A549 (cell line): Measurements from ENCODE around the gene MS4A4E. TPM values are rescaled to one million over a fixed set of nuclear protein-coding genes. Genes with fewer than 3 reads are reported as not detected.

Experiments
- ATAC-seq, 2 experiments: fragments of 200-7000 bp in 1 of 2; fragments of >200 bp in 1 of 2; cut with Nextera tagmentation in 1 of 2; cut with Tn5 transposase in 1 of 2; 3 replicates each; pipeline versions ENCODE4 v1.8.0 to v1.9.1; 2018 to 2020; ENCODE audit warnings: mild to moderate bottlenecking in 1 of 2, moderate library complexity in 1 of 2
- CTCF ChIA-PET: fragments of 300-600 bp; sonication (Branson Sonifier 250); formaldehyde crosslinking; extraction: SDS; loops from one replicate; lab custom pipeline; 2021; ENCODE audit warnings: antibody characterized with exemption, inconsistent platforms; lab: Yijun Ruan, JAX
- POLR2A ChIA-PET: fragments of 350-600 bp; formaldehyde crosslinking; extraction: SDS; loops from one replicate; lab custom pipeline; 2021; ENCODE audit warnings: antibody characterized with exemption, inconsistent platforms; lab: Yijun Ruan, JAX
- DNase-seq, 2 experiments: peaks; one replicate each; pipeline versions ENCODE4 v3.0.0 to v3.0.0-alpha.2; 2011 to 2016; ENCODE audit warnings: low read depth in 1 of 2, low spot score in 1 of 2
- FAIRE-seq: peaks from 2 replicates; lab custom pipeline; 2011; peaks lifted over from hg19 to GRCh38; lab: Jason Lieb, UNC
- H3K27ac ChIP-seq, 2 experiments: fragments of >200 bp; sonication (Bioruptor Twin); formaldehyde crosslinking; 3 replicates each; pipeline ENCODE4 v1.5.1; 2016 to 2017
- H3K4me1 ChIP-seq: fragments of >200 bp; sonication (Bioruptor Twin); formaldehyde crosslinking; 3 replicates; pipeline ENCODE4 v1.6.1; 2016
- H3K4me2 ChIP-seq: fragments of >200 bp; sonication (Bioruptor Twin); formaldehyde crosslinking; 3 replicates; pipeline ENCODE4 v1.6.1; 2016
- H3K4me3 ChIP-seq: fragments of >200 bp; sonication (Bioruptor Twin); formaldehyde crosslinking; 3 replicates; pipeline ENCODE4 v1.5.1; 2016
- H3K9me3 ChIP-seq: fragments of >200 bp; sonication (Bioruptor Twin); formaldehyde crosslinking; 3 replicates; pipeline ENCODE4 v1.6.1; 2016
- CEBPB ChIP-seq, 2 experiments: fragments of >200 bp in 1 of 2; sonication (Bioruptor Twin) in 1 of 2; formaldehyde crosslinking in 1 of 2; IDR thresholded peaks; 2 replicates each; pipeline ENCODE4 v1.6.1; 2012 to 2016
- E2F6 ChIP-seq: IDR thresholded peaks from 2 replicates; pipeline ENCODE4 v1.6.1; 2012; ENCODE audit warnings: low read depth, borderline replicate concordance
- EHF ChIP-seq: fragments of 250-450 bp; sonication (Bioruptor Pico); IDR thresholded peaks from 2 replicates; pipeline ENCODE4 v1.5.0; 2020; ENCODE audit warnings: mild to moderate bottlenecking
- EHMT2 ChIP-seq: fragments of 200-600 bp; sonication (generic); IDR thresholded peaks from 2 replicates; pipeline ENCODE4 v1.6.1; 2016; ENCODE audit warnings: antibody characterized with exemption, low read depth, mild to moderate bottlenecking, moderate library complexity
- ESRRA ChIP-seq: fragments of 150-350 bp; IDR thresholded peaks from 2 replicates; pipeline ENCODE4 v1.6.1; 2014; ENCODE audit warnings: mild to moderate bottlenecking, low read length, borderline replicate concordance
- FOSB ChIP-seq: fragments of 250-450 bp; sonication (Bioruptor Pico); IDR thresholded peaks from 2 replicates; pipeline ENCODE4 v1.5.0; 2020; ENCODE audit warnings: mild to moderate bottlenecking, moderate library complexity
- GATA3 ChIP-seq: IDR thresholded peaks from 2 replicates; pipeline ENCODE4 v1.6.1; 2012; ENCODE audit warnings: borderline replicate concordance
- HES2 ChIP-seq: fragments of >200 bp; sonication (Bioruptor Twin); formaldehyde crosslinking; IDR thresholded peaks from 2 replicates; pipeline ENCODE4 v1.6.1; 2016
- HOXA7 ChIP-seq: fragments of 250-450 bp; sonication (Bioruptor Pico); IDR thresholded peaks from 2 replicates; pipeline ENCODE4 v1.5.0; 2020; ENCODE audit warnings: mild to moderate bottlenecking, moderate library complexity
- HOXB5 ChIP-seq: fragments of 250-450 bp; sonication (Bioruptor Pico); IDR thresholded peaks from 2 replicates; pipeline ENCODE4 v1.5.0; 2020; ENCODE audit warnings: mild to moderate bottlenecking, moderate library complexity
- JUN ChIP-seq, 2 experiments: fragments of >200 bp; sonication (Bioruptor Twin); formaldehyde crosslinking; IDR thresholded peaks; 2 replicates in 1 of 2; 3 replicates in 1 of 2; pipeline ENCODE4 v1.6.1; 2016 to 2017
- JUNB ChIP-seq: fragments of >200 bp; sonication (Bioruptor Twin); formaldehyde crosslinking; IDR thresholded peaks from 2 replicates; pipeline ENCODE4 v1.6.1; 2016
- KDM1A ChIP-seq: fragments of 200-600 bp; sonication (generic); IDR thresholded peaks from 2 replicates; pipeline ENCODE4 v1.6.1; 2016; ENCODE audit warnings: low read depth, mild to moderate bottlenecking
- KDM5A ChIP-seq: fragments of 200-600 bp; sonication (generic); IDR thresholded peaks from 2 replicates; pipeline ENCODE4 v1.6.1; 2016; ENCODE audit warnings: antibody characterized with exemption, mild to moderate bottlenecking
- MAX ChIP-seq: IDR thresholded peaks from 2 replicates; pipeline ENCODE4 v1.6.1; 2012
- MAZ ChIP-seq: fragments of 150-350 bp; IDR thresholded peaks from 2 replicates; pipeline ENCODE4 v1.6.1; 2014; ENCODE audit warnings: antibody characterized with exemption, low read depth, low read length, borderline replicate concordance
- MYC ChIP-seq: IDR thresholded peaks from 2 replicates; pipeline ENCODE4 v1.6.1; 2012; ENCODE audit warnings: mild to moderate bottlenecking, inconsistent platforms, low read length, improper control_type of control experiment, borderline replicate concordance
- NPAS2 ChIP-seq: fragments of 250-450 bp; sonication (Bioruptor Pico); IDR thresholded peaks from 2 replicates; pipeline ENCODE4 v1.8.0; 2022; ENCODE audit warnings: mild to moderate bottlenecking, moderate library complexity, borderline replicate concordance
- PHF8 ChIP-seq: fragments of 200-600 bp; sonication (generic); IDR thresholded peaks from 2 replicates; pipeline ENCODE4 v1.6.1; 2016; ENCODE audit warnings: low read depth, mild to moderate bottlenecking, antibody characterized with exemption, moderate library complexity, borderline replicate concordance
- POLR2A ChIP-seq: IDR thresholded peaks from 2 replicates; pipeline ENCODE4 v1.6.1; 2012; ENCODE audit warnings: mild to moderate bottlenecking, low read length
- POLR2AphosphoS2 ChIP-seq: conservative IDR thresholded peaks from 2 replicates; pipeline ENCODE4 v1.6.1; 2012; ENCODE audit warnings: low read length, improper control_type of control experiment, inconsistent platforms
- RARB ChIP-seq: fragments of 250-450 bp; sonication (Bioruptor Pico); IDR thresholded peaks from 2 replicates; pipeline ENCODE4 v1.8.0; 2021; ENCODE audit warnings: mild to moderate bottlenecking, moderate library complexity
- RCOR1 ChIP-seq: fragments of 150-350 bp; IDR thresholded peaks from 2 replicates; pipeline ENCODE4 v1.6.1; 2014; ENCODE audit warnings: antibody characterized with exemption, low read length, low read depth
- RNF2 ChIP-seq: fragments of 200-600 bp; sonication (generic); IDR thresholded peaks from 2 replicates; pipeline ENCODE4 v1.6.1; 2016; ENCODE audit warnings: low read depth, mild to moderate bottlenecking, antibody characterized with exemption, moderate library complexity, borderline replicate concordance
- SMC3 ChIP-seq: fragments of >200 bp; sonication (Bioruptor Twin); formaldehyde crosslinking; IDR thresholded peaks from 3 replicates; pipeline ENCODE4 v1.6.1; 2018; ENCODE audit warnings: inconsistent platforms
- SREBF2 ChIP-seq: fragments of 450-650 bp; IDR thresholded peaks from 2 replicates; pipeline ENCODE4 v1.6.1; 2014; ENCODE audit warnings: mild to moderate bottlenecking, moderate library complexity
- TFCP2L1 ChIP-seq: fragments of 250-450 bp; sonication (Bioruptor Pico); IDR thresholded peaks from 2 replicates; pipeline ENCODE4 v1.5.0; 2021; ENCODE audit warnings: mild to moderate bottlenecking
- TP53 ChIP-seq: fragments of 250-450 bp; sonication (Bioruptor Pico); IDR thresholded peaks from 2 replicates; pipeline ENCODE4 v1.5.0; 2021; ENCODE audit warnings: mild to moderate bottlenecking, moderate library complexity
- USF2 ChIP-seq: fragments of 450-650 bp; IDR thresholded peaks from 2 replicates; pipeline ENCODE4 v1.6.1; 2014; ENCODE audit warnings: antibody characterized with exemption
- ZFP36 ChIP-seq: fragments of 450-650 bp; IDR thresholded peaks from 2 replicates; pipeline ENCODE4 v1.6.1; 2014; ENCODE audit warnings: borderline replicate concordance; ENCODE audit not compliant: partially characterized antibody
- ZNF302 ChIP-seq: fragments of 250-450 bp; sonication (Bioruptor Pico); IDR thresholded peaks from 2 replicates; pipeline ENCODE4 v1.9.0; 2021; ENCODE audit warnings: inconsistent platforms, mild to moderate bottlenecking, moderate library complexity
- WGBS: methylation state at CpG from one replicate; pipeline ENCODE4 v1.1.6; 2017; ENCODE audit errors: missing lambda C conversion rate; 5-methylcytosine and 5-hydroxymethylcytosine counted together
- polyA plus RNA-seq, 4 experiments: library from polyadenylated mRNA; depleted of rRNA in 3 of 4; stranded (reverse); fragments of >200 nt; fragmentation: RNase III in 1 of 4; extraction: RNeasy Plus Mini Kit Qiagen cat#74134 plus additional on column Dnase treatment in 1 of 4; gene quantifications; 2 replicates in 3 of 4; 3 replicates in 1 of 4; pipeline ENCODE4 v1.2.3, GENCODE V29; 2011 to 2017

MS4A4E gene
- polyA plus RNA-seq, 2 of the 4 experiments (the other 2 are of a cell fraction) = not detected

GRCh38 chr11:60175860-60176275, 67.1 kb downstream of the MS4A4E start:
- no peak overlapping the region for H3K27ac ChIP-seq
- no peak for DNase-seq
- no peaks in the 10 kb centered on the region for H3K4me1 ChIP-seq
- ATAC-seq = no peak
- TF ChIP-seq E2F6 (no peak), ESRRA (no peak)
- no peak overlapping the region for H3K4me3 ChIP-seq
- no peak for FAIRE-seq
- 17% methylated on average over 5 of the region's 5 CpGs for WGBS
- CTCF ChIA-PET = no interaction called here
- no peak overlapping the region for H3K4me2 ChIP-seq
- POLR2A ChIA-PET = no interaction called here
- H3K9me3 ChIP-seq = no peaks in the 10 kb centered on the region

GRCh38 chr11:60172011-60172410, 70.9 kb downstream of the MS4A4E start:
- Histone ChIP-seq H3K9me3 (no peaks in the 10 kb centered on the region), H3K4me2 (no peak overlapping the region), H3K4me3 (no peak overlapping the region), H3K27ac (no peak overlapping the region), H3K4me1 (no peaks in the 10 kb centered on the region)
- ChIA-PET CTCF (no interaction called here), POLR2A (no interaction called here)
- ATAC-seq = no peak
- no peak for DNase-seq
- TF ChIP-seq ZNF302 = no peak
- FAIRE-seq = no peak

- Histone ChIP-seq H3K27ac (no peak overlapping the region), H3K4me2 (no peak overlapping the region), H3K4me3 (no peak overlapping the region), H3K9me3 (no peaks in the 10 kb centered on the region), H3K4me1 (no peaks in the 10 kb centered on the region)
- TF ChIP-seq TP53 (CRISPR knock-in tag) (no peak), GATA3 (no peak), EHF (no peak), MAZ (no peak), MAX (no peak), HOXA7 (CRISPR knock-in tag) (no peak), KDM5A (no peak), POLR2AphosphoS2 (no peak), CEBPB (IDR thresholded peaks at IDR 0.05) (no peak), HOXB5 (no peak), EHMT2 (no peak), JUN (IDR thresholded peaks at IDR 0.05) (no peak), TFCP2L1 (CRISPR knock-in tag) (no peak), RNF2 (no peak)
- POLR2A ChIA-PET = no interaction called here
- DNase-seq (no peak), ATAC-seq (no peak), FAIRE-seq (no peak)
- CTCF ChIA-PET = interaction anchor here (1.2 kb wide), 1 partner anchor 10 kb away, joined by 3 read pairs; no protein-coding TSS in a partner anchor
- WGBS = 44% methylated on average over 1 of the region's 1 CpG
Observed at GRCh38 chr11:60170566-60170965, 72.4 kb downstream of the MS4A4E start.

- ChIA-PET CTCF (interaction anchor here (0.6 to 1.2 kb wide), 3 partner anchors 13 to 345 kb away, joined by 3 read pairs; partner anchors contain the start of gene MS4A6A), POLR2A (no interaction called here)
- ATAC-seq = no peak
- Histone ChIP-seq H3K4me3 (no peak overlapping the region), H3K27ac (no peak overlapping the region), H3K9me3 (no peaks in the 10 kb centered on the region), H3K4me2 (no peak overlapping the region), H3K4me1 (no peaks in the 10 kb centered on the region)
- 29% methylated on average over 6 of the region's 6 CpGs for WGBS
- FAIRE-seq = peak; percentile 7
- DNase-seq = peak; percentile 10 to 39
- TF ChIP-seq KDM5A (no peak), KDM1A (no peak), RARB (CRISPR knock-in tag) (no peak), ZFP36 (peak; percentile 37), POLR2AphosphoS2 (no peak), TP53 (CRISPR knock-in tag) (no peak), SMC3 (no peak), PHF8 (no peak), RCOR1 (no peak), NPAS2 (no peak), USF2 (no peak), MYC (no peak), POLR2A (no peak), FOSB (CRISPR knock-in tag) (no peak), JUNB (no peak), HES2 (no peak), MAZ (no peak), SREBF2 (no peak), EHF (no peak)
Observed at GRCh38 chr11:60169264-60169915, 73.5 kb downstream of the MS4A4E start.
